H1 (cell line): ENCODE results near the gene APOL6. TPM values are rescaled to one million over a fixed set of nuclear protein-coding genes. Genes with fewer than 3 reads are reported as not detected.

ENCODE experiments used
- CTCF ChIA-PET: fragments of 300-600 bp; sonication (Branson Sonifier 250); formaldehyde crosslinking; loops from one replicate; lab custom pipeline; 2021; ENCODE audit not compliant: partially characterized antibody; lab: Charles Lee
- POLR2A ChIA-PET: fragments of 300-600 bp; sonication (Branson Sonifier 250); formaldehyde crosslinking; loops from one replicate; lab custom pipeline; 2021; ENCODE audit warnings: inconsistent platforms; ENCODE audit not compliant: partially characterized antibody; lab: Charles Lee
- DNase-seq, 2 experiments: peaks; one replicate each; pipeline versions ENCODE4 v3.0.0 to v3.0.0-alpha.2; 2010 to 2022; ENCODE audit warnings: low spot score in 2 of 2, low read depth in 1 of 2, mixed read lengths in 1 of 2
- FAIRE-seq: peaks from 2 replicates; lab custom pipeline; 2011; peaks lifted over from hg19 to GRCh38; lab: Jason Lieb, UNC
- H2AFZ ChIP-seq: 2 replicates; pipeline ENCODE4 v1.8.1; 2012; ENCODE audit warnings: low read length, inconsistent platforms
- H2AK5ac ChIP-seq: 2 replicates; pipeline ENCODE4 v1.6.1; 2013; ENCODE audit warnings: low read depth, low read length
- H2BK120ac ChIP-seq: replicated peaks from 2 replicates; pipeline ENCODE3; 2013; ENCODE audit warnings: low read depth, low read length, inconsistent platforms
- H2BK12ac ChIP-seq: 2 replicates; pipeline ENCODE4 v1.6.1; 2013; ENCODE audit warnings: low read depth, low read length
- H2BK15ac ChIP-seq: 2 replicates; pipeline ENCODE4 v1.6.1; 2013; ENCODE audit warnings: low read length
- H2BK20ac ChIP-seq: 2 replicates; pipeline ENCODE4 v1.6.1; 2013; ENCODE audit warnings: low read length
- H2BK5ac ChIP-seq: 2 replicates; pipeline ENCODE4 v1.6.1; 2013; ENCODE audit warnings: low read depth, low read length
- H3K14ac ChIP-seq: 2 replicates; pipeline ENCODE4 v1.6.1; 2013; ENCODE audit warnings: inconsistent platforms; ENCODE audit not compliant: insufficient read length
- H3K18ac ChIP-seq: 2 replicates; pipeline ENCODE4 v1.6.1; 2013; ENCODE audit warnings: low read length; ENCODE audit errors: extremely low read depth
- H3K23ac ChIP-seq: 2 replicates; pipeline ENCODE4 v1.6.1; 2013; ENCODE audit warnings: inconsistent platforms; ENCODE audit not compliant: insufficient read length
- H3K23me2 ChIP-seq: 2 replicates; pipeline ENCODE4 v1.6.1; 2013; ENCODE audit warnings: low read depth, low read length
- H3K27ac ChIP-seq: 2 replicates; pipeline ENCODE4 v1.6.1; 2011; ENCODE audit warnings: low read depth, low read length, inconsistent platforms
- H3K27me3 ChIP-seq, 4 experiments: replicated peaks in 1 of 4; 1 replicate in 1 of 4; 2 replicates in 3 of 4; pipeline versions ENCODE4 v1.6.1 to v1.8.1; 2011 to 2013; ENCODE audit warnings: low read length in 3 of 4, mild to moderate bottlenecking in 3 of 4, inconsistent platforms in 2 of 4, mixed read lengths in 2 of 4, moderate library complexity in 1 of 4; ENCODE audit not compliant: control insufficient read depth in 3 of 4, insufficient read depth in 3 of 4; ENCODE audit errors: extremely low read depth in 1 of 4
- H3K36me3 ChIP-seq, 4 experiments: 2 replicates each; pipeline versions ENCODE4 v1.6.1 to v1.8.1; 2011 to 2013; ENCODE audit warnings: mild to moderate bottlenecking in 4 of 4, low read length in 3 of 4, moderate library complexity in 2 of 4, control low read depth in 1 of 4, inconsistent platforms in 1 of 4; ENCODE audit not compliant: insufficient read depth in 4 of 4, control insufficient read depth in 2 of 4
- H3K4ac ChIP-seq: replicated peaks from 2 replicates; pipeline ENCODE3; 2013; ENCODE audit warnings: low read length, low read depth, mixed read lengths, inconsistent platforms; ENCODE audit not compliant: insufficient read length
- H3K4me1 ChIP-seq, 4 experiments: replicated peaks in 1 of 4; 1 replicate in 1 of 4; 2 replicates in 3 of 4; pipeline versions ENCODE4 v1.6.1 to v1.8.1; 2011 to 2013; ENCODE audit warnings: low read length in 3 of 4, inconsistent platforms in 2 of 4, mixed read lengths in 1 of 4; ENCODE audit not compliant: insufficient read depth in 4 of 4, control insufficient read depth in 3 of 4
- H3K4me2 ChIP-seq, 2 experiments: 2 replicates each; pipeline versions ENCODE4 v1.6.1 to v1.8.1; 2011 to 2013; ENCODE audit warnings: low read depth in 2 of 2, low read length in 2 of 2, control low read depth in 1 of 2, inconsistent platforms in 1 of 2, mild to moderate bottlenecking in 1 of 2; ENCODE audit not compliant: insufficient read depth in 1 of 2
- H3K4me3 ChIP-seq, 4 experiments: fragments of 200-600, 300-600 bp in 1 of 4; sonication (generic), shearing (Covaris generic), sonication (Bioruptor Twin) in 1 of 4; 2 replicates each; pipeline versions ENCODE4 v1.5.1 to v1.8.1; 2011 to 2016; ENCODE audit warnings: low read length in 4 of 4, low read depth in 3 of 4, control low read depth in 2 of 4, inconsistent platforms in 2 of 4, mild to moderate bottlenecking in 2 of 4, mixed read lengths in 1 of 4, moderate library complexity in 1 of 4; ENCODE audit not compliant: insufficient read depth in 2 of 4; ENCODE audit errors: extremely low read depth in 1 of 4
- H3K56ac ChIP-seq: replicated peaks from 2 replicates; pipeline ENCODE3; 2013; ENCODE audit warnings: low read depth, mild to moderate bottlenecking, mixed read lengths, low read length, inconsistent platforms; ENCODE audit not compliant: insufficient read length
- H3K79me1 ChIP-seq: 2 replicates; pipeline ENCODE4 v1.6.1; 2013; ENCODE audit warnings: low read depth, low read length, control low read depth
- H3K79me2 ChIP-seq, 2 experiments: 2 replicates each; pipeline versions ENCODE4 v1.6.1 to v1.8.1; 2012 to 2013; ENCODE audit warnings: low read length in 2 of 2, mild to moderate bottlenecking in 2 of 2, inconsistent platforms in 1 of 2; ENCODE audit not compliant: insufficient read depth in 2 of 2, control insufficient read depth in 1 of 2
- H3K9ac ChIP-seq, 4 experiments: replicated peaks in 1 of 4; 1 replicate in 1 of 4; 2 replicates in 3 of 4; pipeline versions ENCODE4 v1.6.1 to v1.8.1; 2011 to 2013; ENCODE audit warnings: low read depth in 3 of 4, low read length in 3 of 4, control low read depth in 2 of 4, mild to moderate bottlenecking in 2 of 4, moderate library complexity in 2 of 4, inconsistent platforms in 1 of 4; ENCODE audit errors: extremely low read depth in 1 of 4
- H3K9me3 ChIP-seq, 2 experiments: 2 replicates each; pipeline versions ENCODE4 v1.6.1 to v1.8.1; 2012 to 2013; ENCODE audit warnings: mild to moderate bottlenecking in 2 of 2, moderate library complexity in 2 of 2, control low read depth in 1 of 2, inconsistent platforms in 1 of 2, low read depth in 1 of 2, low read length in 1 of 2, mixed read lengths in 1 of 2; ENCODE audit not compliant: insufficient read depth in 2 of 2
- H4K20me1 ChIP-seq, 2 experiments: replicated peaks in 1 of 2; 2 replicates each; pipeline versions ENCODE3 to v1.8.1; 2011 to 2013; ENCODE audit warnings: inconsistent platforms in 2 of 2, low read length in 2 of 2, mild to moderate bottlenecking in 1 of 2; ENCODE audit not compliant: insufficient read depth in 2 of 2, control insufficient read depth in 1 of 2
- H4K5ac ChIP-seq: 2 replicates; pipeline ENCODE4 v1.6.1; 2013; ENCODE audit warnings: low read length, low read depth, mixed read lengths, inconsistent platforms; ENCODE audit not compliant: insufficient read length
- H4K8ac ChIP-seq: 2 replicates; pipeline ENCODE4 v1.8.0; 2013; ENCODE audit warnings: mild to moderate bottlenecking, moderate library complexity, low read length, inconsistent platforms; ENCODE audit not compliant: insufficient read depth; ENCODE audit errors: extremely low read depth
- H4K91ac ChIP-seq: replicated peaks from 2 replicates; pipeline ENCODE3; 2013; ENCODE audit warnings: low read length, mixed read lengths, inconsistent platforms; ENCODE audit not compliant: insufficient read length
- ATF2 ChIP-seq: IDR thresholded peaks from 2 replicates; pipeline ENCODE4 v1.6.1; 2012; ENCODE audit warnings: low read length, inconsistent platforms
- BCL11A ChIP-seq, 2 experiments: IDR thresholded peaks; one replicate each; pipeline ENCODE4 v1.6.1; 2011; ENCODE audit warnings: low read depth in 2 of 2, low read length in 2 of 2, mild to moderate bottlenecking in 2 of 2
- BRCA1 ChIP-seq: IDR thresholded peaks from 2 replicates; pipeline ENCODE4 v1.6.1; 2012; ENCODE audit warnings: low read depth, low read length, improper control_type of control experiment
- CBX8 ChIP-seq: fragments of 300-800, 300-1000 bp; sonication (generic); IDR thresholded peaks from 2 replicates; pipeline ENCODE4 v1.7.1; 2016; ENCODE audit warnings: low read depth, low read length, borderline replicate concordance
- EGR1 ChIP-seq: IDR thresholded peaks from 2 replicates; pipeline ENCODE4 v1.6.1; 2011; ENCODE audit warnings: low read depth, low read length, borderline replicate concordance
- FOSL1 ChIP-seq: IDR thresholded peaks from 2 replicates; pipeline ENCODE4 v1.6.1; 2011; ENCODE audit warnings: mild to moderate bottlenecking, low read depth, low read length, moderate library complexity; ENCODE audit not compliant: insufficient read depth
- GTF2F1 ChIP-seq: IDR thresholded peaks from 2 replicates; pipeline ENCODE4 v1.6.1; 2012; ENCODE audit warnings: low read depth, low read length, improper control_type of control experiment, borderline replicate concordance
- POLR2A ChIP-seq, 2 experiments: IDR thresholded peaks; 1 replicate in 1 of 2; 2 replicates in 1 of 2; pipeline ENCODE4 v1.6.1; 2011; ENCODE audit warnings: low read depth in 2 of 2, low read length in 2 of 2, mild to moderate bottlenecking in 2 of 2; ENCODE audit errors: control extremely low read depth in 1 of 2
- SIN3A ChIP-seq, 2 experiments: IDR thresholded peaks in 1 of 2; conservative IDR thresholded peaks in 1 of 2; 2 replicates each; pipeline ENCODE4 v1.6.1; 2011 to 2012; ENCODE audit warnings: low read length in 2 of 2, improper control_type of control experiment in 1 of 2, low read depth in 1 of 2, mild to moderate bottlenecking in 1 of 2
- SP4 ChIP-seq: IDR thresholded peaks from 2 replicates; pipeline ENCODE4 v1.6.1; 2012; ENCODE audit warnings: low read length, inconsistent platforms
- TAF1 ChIP-seq: IDR thresholded peaks from 2 replicates; pipeline ENCODE4 v1.6.1; 2011; ENCODE audit warnings: mild to moderate bottlenecking, low read depth, low read length
- TCF12 ChIP-seq: IDR thresholded peaks from 2 replicates; pipeline ENCODE4 v1.6.1; 2011; ENCODE audit warnings: low read depth, mild to moderate bottlenecking, low read length
- TEAD4 ChIP-seq: IDR thresholded peaks from 2 replicates; pipeline ENCODE4 v1.6.1; 2012; ENCODE audit warnings: low read depth, low read length, inconsistent platforms, mixed read lengths
- WGBS, 2 experiments: shearing (Covaris generic) in 1 of 2; methylation state at CpG; one replicate each; pipeline versions ENCODE4 v1.1.6 to v1.1.7; 2013 to 2015; ENCODE audit warnings: low lambda C conversion rate in 2 of 2, mixed read lengths in 2 of 2, inconsistent platforms in 1 of 2, low coverage in 1 of 2, missing lambda C conversion rate in 1 of 2; ENCODE audit not compliant: insufficient replicate concordance in 2 of 2, insufficient coverage in 1 of 2, insufficient read length in 1 of 2; ENCODE audit errors: extremely low coverage in 1 of 2, missing lambda C conversion rate in 1 of 2; 5-methylcytosine and 5-hydroxymethylcytosine counted together
- polyA plus RNA-seq, 7 experiments: library from polyadenylated mRNA; depleted of rRNA in 3 of 7; stranded (reverse) in 5 of 7; unstranded in 2 of 7; fragments of >200 nt in 5 of 7; fragments of 200-250 nt in 2 of 7; gene quantifications; 1 replicate in 5 of 7; 2 replicates in 1 of 7; 4 replicates in 1 of 7; pipeline versions ENCODE4 v1.2.1 to v1.2.3, GENCODE V29; 2011 to 2013; ENCODE audit warnings: missing spikeins in 2 of 7, mixed read lengths in 2 of 7
- total RNA-seq: library from RNA; stranded (reverse); fragmentation: NEBNext Ultra II Directional; extraction: Animal tissue kit (Norgen Biotek cat#: 25700); gene quantifications from 2 replicates; pipeline ENCODE4 v1.2.1, GENCODE V29; 2021

Gene APOL6
- total and polyA plus RNA-seq, 2 of the 8 experiments (the other 6 are each of a cell fraction or from before 2014, with no cell fraction given): 0.06 to 0.13 TPM

GRCh38 chr22:35601013-35601580, 47.1 kb upstream of the APOL6 start:
- Histone ChIP-seq H3K4ac (no peak overlapping the region), H2BK5ac (no peak overlapping the region), H3K4me1 (no peaks in the 10 kb centered on the region), H2AK5ac (peak overlapping the region; percentile 45; the same call in 1 of the 2 replicates), H3K79me2 (peaks cover 0 to 3% of the 10 kb centered on the region in 2 experiments; a peak in 1 of 4 replicates), H3K56ac (no peak overlapping the region), H4K5ac (no peak overlapping the region), H3K23me2 (peaks cover 4% of the 10 kb centered on the region), H3K27ac (no peak overlapping the region), H2AFZ (no peak overlapping the region), H2BK120ac (no peak overlapping the region), H4K8ac (no peak overlapping the region), H2BK12ac (no peak overlapping the region), H3K14ac (no peak overlapping the region), H3K23ac (no peak overlapping the region), H3K9me3 (peaks cover 0 to 7% of the 10 kb centered on the region in 2 experiments; a peak in 1 of 4 replicates), H3K4me2 (no peak overlapping the region), H2BK20ac (no peak overlapping the region), H3K27me3 (no peaks in the 10 kb centered on the region), H2BK15ac (no peak overlapping the region), H4K91ac (no peak overlapping the region), H4K20me1 (peaks cover 0 to 4% of the 10 kb centered on the region in 2 experiments), H3K4me3 (no peak overlapping the region), H3K9ac (no peak overlapping the region), H3K18ac (no peak overlapping the region), H3K36me3 (no peaks in the 10 kb centered on the region), H3K79me1 (no peaks in the 10 kb centered on the region; the same call in 1 of the 2 replicates)
- no peak for FAIRE-seq
- 93% methylated on average over 5 of the region's 5 CpGs; no CpG with 5 or more reads in 1 of the 2 experiments for WGBS, 2 experiments
- CTCF ChIA-PET: no interaction called here
- no peak for DNase-seq
- POLR2A ChIA-PET: no interaction called here
- TF ChIP-seq FOSL1: no peak
- TF ChIP-seq BRCA1: no peak
- TF ChIP-seq TAF1: no peak
- no peak for TF ChIP-seq CBX8
- no peak for TF ChIP-seq BCL11A (IDR thresholded peaks at IDR 0.05; ENCODE audit: low read depth in 2 of 2, low read length in 2 of 2)
- no peak for TF ChIP-seq EGR1
- TF ChIP-seq GTF2F1: no peak
- no peak for TF ChIP-seq SIN3A (conservative IDR thresholded peaks at IDR 0.05 in 1 of 2, IDR thresholded peaks at IDR 0.05 in 1 of 2; ENCODE audit: low read depth in 1 of 2, low read length in 2 of 2)
- no peak for TF ChIP-seq ATF2
- TF ChIP-seq TCF12: no peak
- no peak for TF ChIP-seq POLR2A (IDR thresholded peaks at IDR 0.05; ENCODE audit: control extremely low read depth in 1 of 2, low read depth in 2 of 2, low read length in 2 of 2)
- no peak for TF ChIP-seq SP4
- no peak for TF ChIP-seq TEAD4
